Right lobe of liver (tissue), 6 donors: ENCODE data around the gene SIM1. TPM values are rescaled to one million over a fixed set of nuclear protein-coding genes. Genes with fewer than 3 reads are reported as not detected.

Experiments
- ATAC-seq, 4 donors: fragments of 200-7000 bp; cut with Tn5 transposase; one replicate each; pipeline ENCODE4 v1.9.1; 2020; ENCODE audit warnings: mild to moderate bottlenecking in 4 of 4, moderate library complexity in 4 of 4
- DNase-seq, 3 donors: peaks; one replicate each; pipeline ENCODE4 v3.0.0-alpha.2; 2020
- H3K27ac ChIP-seq, 3 donors: fragments of 200-600 bp; one replicate each; pipeline ENCODE4 v1.8.0; 2022
- H3K27me3 ChIP-seq, 2 donors: fragments of 200-600 bp; one replicate each; pipeline ENCODE4 v1.8.0; 2022
- H3K36me3 ChIP-seq, 4 donors: fragments of 200-600 bp; sonication (generic) in 1 of 4; one replicate each; pipeline versions ENCODE4 v1.5.1 to v1.8.0; 2017 to 2022; ENCODE audit warnings: control low read depth in 1 of 4
- H3K4me1 ChIP-seq, 4 donors: fragments of 200-600 bp; sonication (generic) in 1 of 4; one replicate each; pipeline versions ENCODE4 v1.5.1 to v1.8.0; 2017 to 2022; ENCODE audit warnings: control low read depth in 1 of 4
- H3K4me3 ChIP-seq, 3 donors: fragments of 200-600 bp; one replicate each; pipeline ENCODE4 v1.8.0; 2022
- H3K9me3 ChIP-seq, 4 donors: fragments of 200-600 bp; sonication (generic) in 1 of 4; one replicate each; pipeline versions ENCODE4 v1.5.1 to v1.8.0; 2017 to 2022; ENCODE audit warnings: control low read depth in 1 of 4
- CTCF ChIP-seq, 4 donors: fragments of 200-600 bp in 3 of 4; fragments of 450-650 bp in 1 of 4; IDR thresholded peaks; one replicate each; pipeline versions ENCODE4 v1.5.1 to v1.8.0; 2016 to 2022; ENCODE audit warnings: antibody characterized with exemption in 4 of 4, mild to moderate bottlenecking in 2 of 4
- POLR2A ChIP-seq: fragments of 450-650 bp; IDR thresholded peaks from one replicate; pipeline ENCODE4 v1.6.1; 2017; ENCODE audit warnings: antibody characterized with exemption, mild to moderate bottlenecking
- WGBS: methylation state at CpG from one replicate; pipeline ENCODE4 v1.1.6; 2018; ENCODE audit warnings: low coverage, low lambda C conversion rate; ENCODE audit not compliant: insufficient coverage; ENCODE audit errors: missing lambda C conversion rate; 5-methylcytosine and 5-hydroxymethylcytosine counted together
- intact Hi-C, 2 donors: fragments of 100-400 bp; cut with DNase I; formaldehyde crosslinking; loops; one replicate each; pipeline versions ENCODE4 v1.11.2 to v1.14.1; 2022
- long read RNA-seq: library from polyadenylated mRNA; unstranded; transcript quantifications from one replicate; pipeline ENCODE4 v2.0.0, GENCODE V29; 2019
- total RNA-seq, 6 experiments: library from RNA; depleted of rRNA in 2 of 6; stranded (reverse); fragments of >200 nt in 2 of 6; fragmentation: NEBNext Ultra II Directional in 3 of 6; extraction: Animal tissue kit (Norgen Biotek cat#: 25700) in 3 of 6; gene quantifications; one replicate each; pipeline versions ENCODE4 v1.1.0 to v1.2.4, GENCODE V29; 2016 to 2023
- donor health status: DM: no; HTN: yes; CAD: no.
- donor health status: DM: no; HTN: no; CAD: no.
- donor health status: DM: no; HTN: no; CAD: no.
- donor health status: DM: no; HTN: yes; CAD: no.
- donor health status: DM: no; HTN: yes; CAD: no.

SIM1 gene
- under 1 TPM in 2 of 6 experiments, not detected in 4; 0.04 to 0.07 TPM for total RNA-seq
- long read RNA-seq: 0 reads

GRCh38 chr6:100464903-100465700 is at the start of gene SIM1:
TSS of gene SIM1 (minus strand) at chr6:100464921. CDS start at chr6:100463468, 1,453 bp downstream.
- Histone ChIP-seq H3K36me3 (no peaks in the 10 kb centered on the region), H3K4me1 (peaks cover 0 to 6% (median 0%) of the 10 kb centered on the region in 4 donors), H3K9me3 (no peaks in the 10 kb centered on the region), H3K27me3 (peaks cover 36 to 84% of the 10 kb centered on the region in 2 donors), H3K27ac (no peak within 1 kb of the TSS), H3K4me3 (no peak within 1 kb of the TSS)
- intact Hi-C loops: no loop called here
- DNase-seq: peak in 1 of 3 donors; percentile 51
- ATAC-seq: peak; percentile 72 to 79 (median 75)
- TF ChIP-seq CTCF (IDR thresholded peaks at IDR 0.05): no peak
- no peak for TF ChIP-seq POLR2A
- WGBS: 11% methylated on average over 31 of the region's 66 CpGs

- no peak for DNase-seq
- Histone ChIP-seq H3K4me1 (no peaks in the 10 kb centered on the region), H3K9me3 (no peaks in the 10 kb centered on the region), H3K4me3 (no peak overlapping the region), H3K27ac (no peak overlapping the region), H3K36me3 (peaks cover 0 to 24% (median 4%) of the 10 kb centered on the region in 4 donors), H3K27me3 (no peaks in the 10 kb centered on the region)
- ATAC-seq: no peak
- WGBS: 76% methylated on average over 6 of the region's 6 CpGs
- TF ChIP-seq POLR2A: no peak
- no peak for TF ChIP-seq CTCF (IDR thresholded peaks at IDR 0.05)
- intact Hi-C loops: no loop called here
Measured at GRCh38 chr6:100512203-100512862, 47.6 kb upstream of the SIM1 start.

GRCh38 chr6:100509101-100509500 is 44.4 kb upstream of the SIM1 start:
- Histone ChIP-seq H3K27me3 (no peaks in the 10 kb centered on the region), H3K9me3 (no peaks in the 10 kb centered on the region), H3K27ac (no peak overlapping the region), H3K36me3 (peaks cover 0 to 18% (median 4%) of the 10 kb centered on the region in 4 donors), H3K4me1 (no peaks in the 10 kb centered on the region), H3K4me3 (no peak overlapping the region)
- ATAC-seq: no peak
- TF ChIP-seq CTCF (IDR thresholded peaks at IDR 0.05) (no peak), POLR2A (no peak)
- intact Hi-C loops: no loop called here
- no peak for DNase-seq
- WGBS: 93% methylated on average over 3 of the region's 3 CpGs

GRCh38 chr6:100506651-100507050 is 41.9 kb upstream of the SIM1 start:
- no peak for DNase-seq
- Histone ChIP-seq H3K4me1 (peaks cover 0 to 20% (median 5%) of the 10 kb centered on the region in 4 donors), H3K36me3 (peaks cover 0 to 13% (median 3%) of the 10 kb centered on the region in 4 donors), H3K9me3 (no peaks in the 10 kb centered on the region), H3K27me3 (no peaks in the 10 kb centered on the region), H3K27ac (no peak overlapping the region), H3K4me3 (no peak overlapping the region)
- intact Hi-C loops: no loop called here
- whole genome bisulfite sequencing: 83% methylated on average over 2 of the region's 2 CpGs
- TF ChIP-seq CTCF (IDR thresholded peaks at IDR 0.05) (no peak), POLR2A (no peak)
- no peak for ATAC-seq
